SU-DHL-6 (cell line): Measurements from ENCODE around the gene FAM184B.

ENCODE experiments used
- CTCF ChIP-seq: fragments of 200-600 bp; sonication (generic); IDR thresholded peaks from one replicate; pipeline ENCODE4 v1.5.1; 2017; ENCODE audit warnings: antibody characterized with exemption, mild to moderate bottlenecking, low read length, moderate library complexity; ENCODE audit not compliant: insufficient read depth, poor library complexity, severe bottlenecking
- EZH2phosphoT487 ChIP-seq: fragments of 200-600 bp; sonication (generic), shearing (Covaris generic); conservative IDR thresholded peaks from 2 replicates; pipeline ENCODE4 v1.6.1; 2018; ENCODE audit warnings: mild to moderate bottlenecking, antibody characterized with exemption, low read length, moderate library complexity, mixed read lengths

- TF ChIP-seq CTCF = no peak
- no peak for TF ChIP-seq EZH2phosphoT487
Observed at GRCh38 chr4:17667253-17667652, 114.2 kb downstream of the FAM184B start.
